Lung (tissue), 12 donors: ENCODE measurements around the gene UQCR11. TPM values are rescaled to one million over a fixed set of nuclear protein-coding genes. Genes with fewer than 3 reads are reported as not detected.
A peak's percentile ranks its signal among the peaks of the same experiment; 100 is the strongest.

Source experiments
- ATAC-seq: fragments of 200-7000 bp; cut with Tn5 transposase; one replicate; pipeline ENCODE4 v1.9.1; 2020; ENCODE audit warnings: moderate number of reproducible peaks; ENCODE audit not compliant: insufficient read depth, low FRiP score
- DNase-seq, 3 donors: peaks; one replicate each; pipeline ENCODE4 v3.0.0-alpha.2; 2013 to 2017
- H3K27ac ChIP-seq, 2 donors: one replicate each; pipeline ENCODE4 v1.5.1; 2013; ENCODE audit warnings: mild to moderate bottlenecking in 2 of 2, moderate library complexity in 2 of 2, control low read depth in 1 of 2, inconsistent platforms in 1 of 2, low read depth in 1 of 2, low read length in 1 of 2
- H3K27me3 ChIP-seq, 3 donors: one replicate each; pipeline ENCODE4 v1.5.1; 2013; ENCODE audit warnings: low read length in 2 of 3; ENCODE audit not compliant: control insufficient read depth in 3 of 3, insufficient read depth in 3 of 3
- H3K36me3 ChIP-seq, 4 donors: one replicate each; pipeline ENCODE4 v1.5.1; 2013; ENCODE audit warnings: low read length in 4 of 4, mild to moderate bottlenecking in 1 of 4, moderate library complexity in 1 of 4; ENCODE audit not compliant: control insufficient read depth in 4 of 4, insufficient read depth in 4 of 4
- H3K4me1 ChIP-seq, 5 donors: one replicate each; pipeline ENCODE4 v1.5.1; 2013; ENCODE audit warnings: low read length in 5 of 5, mild to moderate bottlenecking in 2 of 5, moderate library complexity in 1 of 5; ENCODE audit not compliant: control insufficient read depth in 5 of 5, insufficient read depth in 5 of 5
- H3K4me3 ChIP-seq: one replicate; pipeline ENCODE4 v1.5.1; 2013; ENCODE audit warnings: mild to moderate bottlenecking, control low read depth, moderate library complexity
- H3K9ac ChIP-seq, 2 donors: one replicate each; pipeline ENCODE4 v1.5.1; 2013; ENCODE audit warnings: low read length in 2 of 2, control low read depth in 1 of 2; ENCODE audit not compliant: insufficient read depth in 1 of 2
- H3K9me3 ChIP-seq, 4 donors: one replicate each; pipeline ENCODE4 v1.5.1; 2013; ENCODE audit warnings: low read length in 3 of 4, mild to moderate bottlenecking in 1 of 4, moderate library complexity in 1 of 4; ENCODE audit not compliant: control insufficient read depth in 4 of 4, insufficient read depth in 3 of 4
- CTCF ChIP-seq: IDR thresholded peaks from 2 replicates; pipeline ENCODE4 v1.5.1; 2012; ENCODE audit warnings: mild to moderate bottlenecking; ENCODE audit errors: control extremely low read depth, extremely low read depth
- WGBS, 2 donors: extraction: QIAGEN DNeasy Blood & Tissue Kit; methylation state at CpG; one replicate each; pipeline ENCODE4 v1.1.7; 2013; 5-methylcytosine and 5-hydroxymethylcytosine counted together
- polyA plus RNA-seq, 2 donors: library from polyadenylated mRNA; stranded (reverse); fragments of 200-250 nt; gene quantifications; one replicate each; pipeline ENCODE4 v1.2.1, GENCODE V29; 2013
- total RNA-seq, 2 donors: library from RNA; depleted of rRNA in 1 of 2; stranded (reverse); fragments of >200 nt in 1 of 2; gene quantifications; one replicate each; pipeline ENCODE4 v1.2.1, GENCODE V29; 2014 to 2021
- donor health status: control.
- donor health status: control.
- donor health status: Bipolar disorder and iron deficiency.
- donor health status: healthy.
- donor health status: DM: yes; HTN: yes; CAD: no.

Gene UQCR11
- total and polyA plus RNA-seq, 4 donors: 35.4 to 225 (median 127) TPM

- 34 to 44% methylated on average over 23 of the region's 23 CpGs for WGBS, 2 donors
- Histone ChIP-seq H3K4me1 (peaks cover 0 to 15% (median 5%) of the 10 kb centered on the region in 5 donors), H3K9ac (no peak overlapping the region), H3K9me3 (peaks cover 0 to 3% (median 0%) of the 10 kb centered on the region in 4 donors), H3K36me3 (peaks cover 4 to 29% (median 14%) of the 10 kb centered on the region in 4 donors), H3K27ac (no peak overlapping the region), H3K27me3 (no peaks in the 10 kb centered on the region), H3K4me3 (no peak overlapping the region)
- no peak for TF ChIP-seq CTCF
- ATAC-seq: no peak
- DNase-seq: no peak
These were observed 3.3 kb upstream of the UQCR11 start for GRCh38 chr19:1608359-1609102.

- Histone ChIP-seq H3K27ac (peak overlapping the region; percentile 78 to 83), H3K9me3 (no peaks in the 10 kb centered on the region), H3K27me3 (no peaks in the 10 kb centered on the region), H3K9ac (peak overlapping the region in 1 of 2 donors; percentile 63), H3K4me1 (peaks cover 0 to 21% (median 5%) of the 10 kb centered on the region in 5 donors), H3K36me3 (peaks cover 0 to 15% (median 2%) of the 10 kb centered on the region in 4 donors), H3K4me3 (peak overlapping the region; percentile 6)
- 14 to 21% methylated on average over 14 to 16 of the region's 16 CpGs for WGBS, 2 donors
- TF ChIP-seq CTCF: no peak
- ATAC-seq: no peak
- no peak for DNase-seq
These were observed 933 bp upstream of the UQCR11 start for GRCh38 chr19:1606138-1606651.

- H3K4me1 ChIP-seq: peaks cover 0 to 16% (median 5%) of the 10 kb centered on the region in 5 donors
- DNase-seq (no peak), ATAC-seq (no peak)
- H3K9me3 ChIP-seq: no peaks in the 10 kb centered on the region
- 92 to 94% methylated on average over 21 of the region's 21 CpGs for WGBS, 2 donors
- H3K27me3 ChIP-seq: no peaks in the 10 kb centered on the region
- no peak overlapping the region for H3K27ac ChIP-seq
- H3K36me3 ChIP-seq: peaks cover 7 to 34% (median 12%) of the 10 kb centered on the region in 4 donors
- no peak for TF ChIP-seq CTCF
- H3K9ac ChIP-seq: no peak overlapping the region
- H3K4me3 ChIP-seq: no peak overlapping the region
These were observed 3.1 kb downstream of the UQCR11 start for GRCh38 chr19:1602091-1602707.
